HCT116 (cell line): ENCODE measurements around the gene CNGA3. TPM values are rescaled to one million over a fixed set of nuclear protein-coding genes. Genes with fewer than 3 reads are reported as not detected.

Experiments used
- ATAC-seq: fragments of 200-7000 bp; cut with Tn5 transposase; 2 replicates; pipeline ENCODE4 v1.9.1; 2020; ENCODE audit warnings: mild to moderate bottlenecking, moderate library complexity
- BruUV-seq: library from RNA; stranded (reverse); fragments of 400-500 nt; replicated peaks from 2 replicates; lab custom pipeline; 2021; lab: Mats Ljungman, UMichigan
- CTCF ChIA-PET: fragments of 300-600 bp; sonication (Branson Sonifier 250); formaldehyde crosslinking; loops from one replicate; lab custom pipeline; 2021; ENCODE audit warnings: antibody characterized with exemption; lab: Charles Lee
- POLR2A ChIA-PET: fragments of 300-600, 350-600 bp; sonication (Branson Sonifier 250); formaldehyde crosslinking; loops from one replicate; lab custom pipeline; 2021; ENCODE audit warnings: antibody characterized with exemption; lab: Charles Lee
- RAD21 ChIA-PET, 2 experiments: fragments of 300-600 bp; sonication (Branson Sonifier 250); formaldehyde crosslinking; loops; one replicate each; lab custom pipeline; 2023; ENCODE audit warnings: low total read pairs in 2 of 2; ENCODE audit not compliant: uncharacterized antibody in 2 of 2, unreplicated experiment in 2 of 2, low non-redundant PET in 1 of 2; lab: Charles Lee
- DNase-seq: peaks from one replicate; pipeline ENCODE4 v3.0.0-alpha.2; 2010; ENCODE audit warnings: low read depth, low spot score
- H2AFZ ChIP-seq: fragments of 200-600 bp; shearing (Covaris generic), sonication (generic); 2 replicates; pipeline ENCODE4 v1.6.1; 2017; ENCODE audit warnings: low read depth, mixed run types, mixed read lengths, antibody characterized with exemption, low read length; ENCODE audit not compliant: poor library complexity, severe bottlenecking
- H3K27ac ChIP-seq: 2 replicates; pipeline ENCODE4 v1.5.1; 2012; ENCODE audit warnings: low read depth, low read length
- H3K27me3 ChIP-seq: fragments of 200-600 bp; sonication (generic); 2 replicates; pipeline ENCODE4 v1.6.1; 2016; ENCODE audit warnings: mixed run types, low read length, mixed read lengths; ENCODE audit not compliant: insufficient read depth
- H3K36me3 ChIP-seq, 2 experiments: fragments of 200-500 bp in 1 of 2; fragments of 200-600 bp in 1 of 2; sonication (Bioruptor generic) in 1 of 2; sonication (generic) in 1 of 2; 2 replicates each; pipeline versions ENCODE4 v1.5.1 to v1.6.1; 2014 to 2016; ENCODE audit warnings: low read length in 2 of 2, inconsistent platforms in 1 of 2, mixed read lengths in 1 of 2, mixed run types in 1 of 2; ENCODE audit not compliant: insufficient read depth in 2 of 2, control insufficient read depth in 1 of 2
- H3K4me1 ChIP-seq, 2 experiments: fragments of 200-600 bp in 1 of 2; sonication (generic) in 1 of 2; 2 replicates each; pipeline versions ENCODE4 v1.5.1 to v1.6.1; 2012 to 2017; ENCODE audit warnings: low read length in 2 of 2, inconsistent platforms in 1 of 2, mild to moderate bottlenecking in 1 of 2, mixed read lengths in 1 of 2, mixed run types in 1 of 2, moderate library complexity in 1 of 2; ENCODE audit not compliant: insufficient read depth in 2 of 2, control insufficient read depth in 1 of 2
- H3K4me2 ChIP-seq: fragments of 200-600 bp; sonication (generic); 2 replicates; pipeline ENCODE4 v1.6.1; 2017; ENCODE audit warnings: mixed run types, low read length, mixed read lengths
- H3K4me3 ChIP-seq, 2 experiments: fragments of 200-600 bp in 1 of 2; sonication (generic) in 1 of 2; replicated peaks in 1 of 2; 2 replicates each; pipeline ENCODE4 v1.5.1; 2011 to 2016; ENCODE audit warnings: low read length in 2 of 2, control low read depth in 1 of 2, low read depth in 1 of 2, mild to moderate bottlenecking in 1 of 2, mixed read lengths in 1 of 2, mixed run types in 1 of 2
- H3K79me2 ChIP-seq: fragments of 200-600 bp; sonication (generic); 2 replicates; pipeline ENCODE4 v1.6.1; 2017; ENCODE audit warnings: mild to moderate bottlenecking, mixed run types, low read length, moderate library complexity, mixed read lengths; ENCODE audit not compliant: insufficient read depth
- H3K9ac ChIP-seq: fragments of 200-600 bp; sonication (generic); 2 replicates; pipeline ENCODE4 v1.6.1; 2016; ENCODE audit warnings: low read length, mixed read lengths
- H3K9me2 ChIP-seq: fragments of 200-600 bp; sonication (generic), shearing (Covaris generic); 2 replicates; pipeline ENCODE4 v1.6.1; 2017; ENCODE audit warnings: mixed run types, mild to moderate bottlenecking, moderate library complexity; ENCODE audit not compliant: insufficient read depth
- H3K9me3 ChIP-seq, 2 experiments: fragments of 200-500 bp in 1 of 2; fragments of 200-600 bp in 1 of 2; sonication (Bioruptor generic) in 1 of 2; sonication (generic) in 1 of 2; 2 replicates each; pipeline ENCODE4 v1.6.1; 2014 to 2017; ENCODE audit warnings: low read length in 2 of 2, mixed read lengths in 2 of 2, inconsistent platforms in 1 of 2, low read depth in 1 of 2, mild to moderate bottlenecking in 1 of 2, mixed run types in 1 of 2, moderate library complexity in 1 of 2; ENCODE audit not compliant: control insufficient read depth in 1 of 2, insufficient read depth in 1 of 2
- H4K20me1 ChIP-seq: fragments of 200-600 bp; sonication (generic), shearing (Covaris generic); 2 replicates; pipeline ENCODE4 v1.6.1; 2017; ENCODE audit warnings: mixed run types, mild to moderate bottlenecking, moderate library complexity; ENCODE audit not compliant: insufficient read depth
- ATF3 ChIP-seq: IDR thresholded peaks from 2 replicates; pipeline ENCODE4 v1.6.1; 2012
- CBX3 ChIP-seq: IDR thresholded peaks from 2 replicates; pipeline ENCODE4 v1.6.1; 2012; ENCODE audit warnings: low read depth
- CEBPB ChIP-seq: IDR thresholded peaks from 2 replicates; pipeline ENCODE4 v1.6.1; 2012; ENCODE audit warnings: low read depth
- EGR1 ChIP-seq: IDR thresholded peaks from 2 replicates; pipeline ENCODE4 v1.6.1; 2012; ENCODE audit warnings: low read depth
- ELF1 ChIP-seq: IDR thresholded peaks from 2 replicates; pipeline ENCODE4 v1.6.1; 2012; ENCODE audit warnings: low read depth, borderline replicate concordance
- EZH2 ChIP-seq: fragments of 200-600 bp; sonication (generic); IDR thresholded peaks from 2 replicates; pipeline ENCODE4 v1.6.1; 2017; ENCODE audit warnings: antibody characterized with exemption, mixed run types
- FOSL1 ChIP-seq: IDR thresholded peaks from 2 replicates; pipeline ENCODE4 v1.6.1; 2012; ENCODE audit warnings: low read depth
- POLR2AphosphoS5 ChIP-seq: IDR thresholded peaks from 2 replicates; pipeline ENCODE4 v1.6.1; 2011; ENCODE audit warnings: mild to moderate bottlenecking, low read depth, low read length, moderate library complexity
- SIN3A ChIP-seq: IDR thresholded peaks from 2 replicates; pipeline ENCODE4 v1.6.1; 2012; ENCODE audit warnings: low read depth
- SRF ChIP-seq: IDR thresholded peaks from 2 replicates; pipeline ENCODE4 v1.6.1; 2012; ENCODE audit warnings: low read depth
- TCF7L2 ChIP-seq: IDR thresholded peaks from 2 replicates; pipeline ENCODE4 v1.7.0; 2011; ENCODE audit warnings: borderline replicate concordance, inconsistent platforms; ENCODE audit not compliant: insufficient read depth, insufficient read length; ENCODE audit errors: extremely low read depth
- YY1 ChIP-seq: IDR thresholded peaks from 2 replicates; pipeline ENCODE4 v1.6.1; 2011; ENCODE audit warnings: low read length, low read depth, moderate library complexity, mild to moderate bottlenecking; ENCODE audit not compliant: insufficient replicate concordance; ENCODE audit errors: extremely low read depth
- ZBTB33 ChIP-seq: IDR thresholded peaks from 2 replicates; pipeline ENCODE4 v1.6.1; 2011; ENCODE audit warnings: mild to moderate bottlenecking, low read length, moderate library complexity; ENCODE audit not compliant: insufficient replicate concordance; ENCODE audit errors: extremely low read depth
- intact Hi-C: fragments of 100-400 bp; cut with micrococcal nuclease; formaldehyde crosslinking; loops from 2 replicates; pipeline ENCODE4 v1.10.0; 2022
- total RNA-seq: library from RNA; stranded (reverse); gene quantifications from one replicate; pipeline ENCODE4 v1.2.1, GENCODE V29; 2021; ENCODE audit not compliant: unreplicated experiment
- TF ChIP-seq, protein P1 (sequence below): IDR thresholded peaks from 2 replicates; pipeline ENCODE4 v1.6.1; 2012

The CNGA3 gene
- total RNA-seq, 1 experiment from 2014 or later = not detected

GRCh38 chr2:98442488-98442887 lies 96.2 kb downstream of the CNGA3 start:
- Histone ChIP-seq H3K4me2 (no peak overlapping the region), H3K27ac (no peak overlapping the region), H3K36me3 (no peaks in the 10 kb centered on the region), H3K9me2 (no peaks in the 10 kb centered on the region), H3K9ac (no peak overlapping the region), H4K20me1 (no peaks in the 10 kb centered on the region), H3K79me2 (peaks cover 23% of the 10 kb centered on the region), H2AFZ (no peak overlapping the region), H3K4me1 (peaks cover 5 to 17% of the 10 kb centered on the region in 2 experiments; a peak in 3 of 4 replicates), H3K9me3 (no peaks in the 10 kb centered on the region), H3K4me3 (no peak overlapping the region), H3K27me3 (no peaks in the 10 kb centered on the region)
- ChIA-PET RAD21 (no interaction called here), POLR2A (no interaction called here), CTCF (no interaction called here)
- intact Hi-C loops = no loop called here
- BruUV-seq = no TSS peak
- no peak for ATAC-seq
- no peak for DNase-seq
- TF ChIP-seq EGR1 = no peak
- no peak for TF ChIP-seq CEBPB
- no peak for TF ChIP-seq FOSL1
- TF ChIP-seq YY1 = no peak
- no peak for TF ChIP-seq CBX3
- TF ChIP-seq EZH2 = no peak
- no peak for TF ChIP-seq ATF3
- no peak for TF ChIP-seq SRF
- no peak for TF ChIP-seq TCF7L2
- TF ChIP-seq POLR2AphosphoS5 = no peak
- no peak for TF ChIP-seq ZBTB33
- TF ChIP-seq ELF1 = no peak
- TF ChIP-seq, protein P1, sequence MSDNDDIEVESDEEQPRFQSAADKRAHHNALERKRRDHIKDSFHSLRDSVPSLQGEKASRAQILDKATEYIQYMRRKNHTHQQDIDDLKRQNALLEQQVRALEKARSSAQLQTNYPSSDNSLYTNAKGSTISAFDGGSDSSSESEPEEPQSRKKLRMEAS = no peak
- TF ChIP-seq SIN3A = no peak
